Memory B cell (primary cell): ENCODE measurements around the gene FANCI.

Source experiments
- ATAC-seq: fragments of 150-1000 bp; cut with Tn5 transposase; 2 replicates; pipeline ENCODE4 v1.10.0; 2021; ENCODE audit warnings: low read depth, mild to moderate bottlenecking, moderate library complexity
- DNase-seq, 2 donors: peaks; one replicate each; pipeline ENCODE4 v3.0.0; 2022; ENCODE audit warnings: low spot score in 2 of 2
- H3K27ac Mint-ChIP-seq: one replicate; pipeline ENCODE4 v1.8.0; 2022; ENCODE audit warnings: mild to moderate bottlenecking, moderate library complexity, mixed read lengths
- H3K27me3 Mint-ChIP-seq: one replicate; pipeline ENCODE4 v1.8.0; 2022; ENCODE audit warnings: mixed read lengths
- H3K36me3 Mint-ChIP-seq: one replicate; pipeline ENCODE4 v1.8.0; 2022; ENCODE audit warnings: mild to moderate bottlenecking, mixed read lengths
- H3K4me1 Mint-ChIP-seq: one replicate; pipeline ENCODE4 v1.8.0; 2022; ENCODE audit warnings: mixed read lengths
- H3K4me3 Mint-ChIP-seq: one replicate; pipeline ENCODE4 v1.8.0; 2022; ENCODE audit warnings: mild to moderate bottlenecking, moderate library complexity, mixed read lengths
- H3K9me3 Mint-ChIP-seq: one replicate; pipeline ENCODE4 v1.8.0; 2022; ENCODE audit warnings: mixed read lengths

Gene FANCI

DNA sequence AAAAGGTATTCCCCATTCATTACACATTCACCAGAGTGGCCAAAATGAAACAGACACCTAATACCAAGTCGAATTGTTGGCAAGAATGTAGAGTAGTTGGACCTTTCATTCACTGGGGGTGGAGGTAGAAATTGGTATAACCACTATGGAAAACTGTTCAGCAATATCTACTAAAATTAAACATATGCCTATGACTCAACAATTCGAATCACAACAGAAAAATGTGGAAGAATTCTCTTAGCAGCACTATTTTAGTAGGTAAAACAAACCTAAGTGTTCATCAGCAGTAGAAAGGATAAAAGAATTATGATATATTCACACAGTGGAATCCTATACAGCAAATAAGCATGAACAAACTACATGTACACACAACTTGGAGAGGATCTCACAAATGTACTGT is 60.2 kb downstream of the FANCI start:
- Mint-ChIP-seq H3K9me3 (no peaks in the 10 kb centered on the region), H3K27ac (no peak overlapping the region), H3K4me3 (no peak overlapping the region), H3K36me3 (peaks cover 3% of the 10 kb centered on the region), H3K27me3 (no peaks in the 10 kb centered on the region), H3K4me1 (no peaks in the 10 kb centered on the region)
- no peak for DNase-seq
- no peak for ATAC-seq

DNA sequence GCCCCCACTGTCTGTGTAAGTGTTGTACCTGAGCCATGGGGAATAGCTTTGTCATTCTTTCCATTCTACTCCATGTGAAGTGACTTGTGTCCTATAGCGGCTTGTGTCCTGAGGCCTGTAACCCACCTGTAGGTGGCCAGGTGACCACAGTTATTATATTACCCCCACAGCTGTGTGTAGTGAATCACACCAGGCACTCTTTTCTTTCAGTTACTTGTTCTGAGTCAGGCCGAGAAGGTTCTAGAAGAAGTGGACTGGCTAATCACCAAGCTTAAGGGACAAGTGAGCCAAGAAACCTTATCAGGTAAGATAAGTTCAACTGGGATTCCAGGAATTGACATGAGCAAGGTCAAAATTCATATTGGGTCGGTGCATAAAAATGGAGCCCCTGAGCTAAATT is 61.6 kb downstream of the FANCI start:
- no peaks in the 10 kb centered on the region for H3K9me3 Mint-ChIP-seq
- ATAC-seq (no peak), DNase-seq (no peak)
- no peaks in the 10 kb centered on the region for H3K27me3 Mint-ChIP-seq
- no peak overlapping the region for H3K4me3 Mint-ChIP-seq
- no peak overlapping the region for H3K27ac Mint-ChIP-seq
- H3K4me1 Mint-ChIP-seq = peaks cover 2% of the 10 kb centered on the region
- peaks cover 3% of the 10 kb centered on the region for H3K36me3 Mint-ChIP-seq

DNA sequence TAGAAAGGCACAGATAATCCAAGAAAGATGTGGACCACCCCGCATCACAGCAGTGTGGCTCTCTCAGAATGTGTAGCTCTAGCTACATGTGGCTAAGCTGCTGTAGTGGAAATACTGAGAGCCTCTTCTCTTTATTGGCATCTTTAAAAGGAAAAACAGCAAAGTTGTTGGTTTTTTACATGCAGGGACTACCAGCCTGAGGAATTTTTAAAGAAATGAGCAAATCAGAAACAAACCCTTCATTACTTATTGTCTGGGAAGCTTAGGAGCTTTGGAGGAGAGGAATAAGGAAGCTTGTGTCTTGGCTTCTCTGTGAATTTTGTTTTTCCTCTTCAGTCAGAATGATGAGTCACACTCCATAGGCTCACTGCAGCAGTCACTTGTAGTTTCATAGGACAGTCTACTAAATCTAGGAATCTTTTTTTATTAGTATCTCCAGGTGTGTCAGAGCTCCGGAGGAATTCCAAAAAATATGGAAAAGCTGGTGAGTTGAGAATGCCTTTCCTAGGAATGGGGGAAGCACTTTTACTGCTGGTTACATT is 63.3 kb downstream of the FANCI start:
- peaks cover 3% of the 10 kb centered on the region for H3K4me1 Mint-ChIP-seq
- H3K4me3 Mint-ChIP-seq = no peak overlapping the region
- DNase-seq = no peak
- H3K9me3 Mint-ChIP-seq = no peaks in the 10 kb centered on the region
- no peak overlapping the region for H3K27ac Mint-ChIP-seq
- no peaks in the 10 kb centered on the region for H3K27me3 Mint-ChIP-seq
- peaks cover 3% of the 10 kb centered on the region for H3K36me3 Mint-ChIP-seq
- no peak for ATAC-seq

- Mint-ChIP-seq H3K27ac (no peak overlapping the region), H3K9me3 (no peaks in the 10 kb centered on the region), H3K4me1 (peaks cover 3% of the 10 kb centered on the region), H3K4me3 (no peak overlapping the region), H3K36me3 (peaks cover 3% of the 10 kb centered on the region), H3K27me3 (no peaks in the 10 kb centered on the region)
- DNase-seq (no peak), ATAC-seq (no peak)
These were observed 64.0 kb downstream of the FANCI start for GRCh38 chr15:89307791-89308190.

- Mint-ChIP-seq H3K4me1 (peaks cover 8% of the 10 kb centered on the region), H3K36me3 (no peaks in the 10 kb centered on the region), H3K27ac (no peak overlapping the region), H3K9me3 (no peaks in the 10 kb centered on the region), H3K27me3 (no peaks in the 10 kb centered on the region), H3K4me3 (no peak overlapping the region)
- DNase-seq = no peak
- ATAC-seq = no peak
These were observed 64.5 kb downstream of the FANCI start for GRCh38 chr15:89308236-89308635.

- H3K36me3 Mint-ChIP-seq = peaks cover 4% of the 10 kb centered on the region
- H3K4me3 Mint-ChIP-seq = no peak overlapping the region
- H3K4me1 Mint-ChIP-seq = peaks cover 12% of the 10 kb centered on the region
- H3K9me3 Mint-ChIP-seq = no peaks in the 10 kb centered on the region
- H3K27me3 Mint-ChIP-seq = no peaks in the 10 kb centered on the region
- H3K27ac Mint-ChIP-seq = peak overlapping the region; percentile 69
- DNase-seq (no peak), ATAC-seq (no peak)
These were observed 66.2 kb downstream of the FANCI start for GRCh38 chr15:89309993-89310392.

GRCh38 chr15:89315375-89315929 is 71.7 kb downstream of the FANCI start:
- peak overlapping the region; percentile 1 for H3K27ac Mint-ChIP-seq
- H3K4me1 Mint-ChIP-seq = peaks cover 14% of the 10 kb centered on the region
- peaks cover 28% of the 10 kb centered on the region for H3K36me3 Mint-ChIP-seq
- no peak for DNase-seq
- no peaks in the 10 kb centered on the region for H3K9me3 Mint-ChIP-seq
- H3K4me3 Mint-ChIP-seq = no peak overlapping the region
- no peak for ATAC-seq
- no peaks in the 10 kb centered on the region for H3K27me3 Mint-ChIP-seq

DNA sequence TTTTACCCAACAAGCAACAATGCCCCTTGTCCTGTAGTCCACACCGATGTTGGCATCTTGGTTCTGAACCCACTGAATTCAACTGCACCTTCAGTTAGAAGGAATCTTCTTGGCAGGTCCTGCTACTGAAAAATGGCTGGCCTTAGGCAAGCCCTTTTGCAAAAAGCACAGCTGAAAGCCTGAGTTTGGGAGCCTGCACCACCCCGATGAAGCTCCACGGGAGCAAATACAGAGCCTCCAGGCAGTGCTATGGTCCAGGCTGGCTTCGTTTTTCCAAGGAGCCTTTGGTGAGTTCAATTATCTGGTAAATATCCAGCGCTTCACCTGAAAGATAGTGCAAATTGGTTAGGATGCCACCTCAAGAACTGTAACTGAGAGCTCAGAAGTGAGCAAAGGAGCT is 72.7 kb downstream of the FANCI start:
- Mint-ChIP-seq H3K36me3 (peaks cover 29% of the 10 kb centered on the region), H3K9me3 (no peaks in the 10 kb centered on the region), H3K4me1 (peaks cover 14% of the 10 kb centered on the region), H3K27me3 (no peaks in the 10 kb centered on the region), H3K4me3 (no peak overlapping the region), H3K27ac (no peak overlapping the region)
- ATAC-seq = no peak
- DNase-seq = no peak

DNA sequence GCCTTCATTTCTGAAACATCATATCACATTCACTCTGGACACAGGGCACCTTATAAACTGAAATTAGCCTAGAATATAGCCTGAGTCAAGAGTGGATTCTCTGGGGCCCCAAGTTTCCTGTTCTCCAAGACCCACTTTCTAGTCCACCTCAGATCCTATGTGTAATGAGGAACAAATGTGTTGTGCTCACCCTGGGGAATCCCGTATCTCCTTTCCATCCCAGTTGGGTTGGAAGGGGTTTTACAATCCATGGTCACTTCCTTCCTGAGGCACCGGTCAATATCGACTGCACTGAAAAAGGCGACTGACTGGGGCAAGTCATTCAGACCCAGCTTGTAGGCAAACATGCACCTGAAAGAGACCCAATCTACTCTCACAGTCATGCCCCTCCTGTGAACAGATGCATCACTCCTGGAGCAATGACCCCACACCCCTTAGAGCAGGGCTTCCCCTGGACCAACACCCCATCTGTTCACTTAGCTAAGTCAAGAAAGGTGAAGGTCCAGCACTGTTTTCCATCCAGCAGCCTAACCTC is 73.5 kb downstream of the FANCI start:
- Mint-ChIP-seq H3K4me1 (peaks cover 14% of the 10 kb centered on the region), H3K27ac (peak overlapping the region; percentile 18), H3K27me3 (no peaks in the 10 kb centered on the region), H3K9me3 (no peaks in the 10 kb centered on the region), H3K36me3 (peaks cover 29% of the 10 kb centered on the region), H3K4me3 (no peak overlapping the region)
- ATAC-seq = no peak
- DNase-seq = no peak

- no peaks in the 10 kb centered on the region for H3K9me3 Mint-ChIP-seq
- no peak overlapping the region for H3K4me3 Mint-ChIP-seq
- H3K4me1 Mint-ChIP-seq = peaks cover 5% of the 10 kb centered on the region
- no peaks in the 10 kb centered on the region for H3K27me3 Mint-ChIP-seq
- ATAC-seq (no peak), DNase-seq (no peak)
- peak overlapping the region; percentile 52 for H3K27ac Mint-ChIP-seq
- peaks cover 36% of the 10 kb centered on the region for H3K36me3 Mint-ChIP-seq
These were observed 75.9 kb downstream of the FANCI start for GRCh38 chr15:89319678-89320077.

- H3K27ac Mint-ChIP-seq = peak overlapping the region; percentile 52
- DNase-seq (no peak), ATAC-seq (no peak)
- H3K9me3 Mint-ChIP-seq = no peaks in the 10 kb centered on the region
- H3K27me3 Mint-ChIP-seq = no peaks in the 10 kb centered on the region
- peaks cover 9% of the 10 kb centered on the region for H3K4me1 Mint-ChIP-seq
- peaks cover 37% of the 10 kb centered on the region for H3K36me3 Mint-ChIP-seq
- H3K4me3 Mint-ChIP-seq = no peak overlapping the region
These were observed 76.4 kb downstream of the FANCI start for GRCh38 chr15:89320200-89320599.

DNA sequence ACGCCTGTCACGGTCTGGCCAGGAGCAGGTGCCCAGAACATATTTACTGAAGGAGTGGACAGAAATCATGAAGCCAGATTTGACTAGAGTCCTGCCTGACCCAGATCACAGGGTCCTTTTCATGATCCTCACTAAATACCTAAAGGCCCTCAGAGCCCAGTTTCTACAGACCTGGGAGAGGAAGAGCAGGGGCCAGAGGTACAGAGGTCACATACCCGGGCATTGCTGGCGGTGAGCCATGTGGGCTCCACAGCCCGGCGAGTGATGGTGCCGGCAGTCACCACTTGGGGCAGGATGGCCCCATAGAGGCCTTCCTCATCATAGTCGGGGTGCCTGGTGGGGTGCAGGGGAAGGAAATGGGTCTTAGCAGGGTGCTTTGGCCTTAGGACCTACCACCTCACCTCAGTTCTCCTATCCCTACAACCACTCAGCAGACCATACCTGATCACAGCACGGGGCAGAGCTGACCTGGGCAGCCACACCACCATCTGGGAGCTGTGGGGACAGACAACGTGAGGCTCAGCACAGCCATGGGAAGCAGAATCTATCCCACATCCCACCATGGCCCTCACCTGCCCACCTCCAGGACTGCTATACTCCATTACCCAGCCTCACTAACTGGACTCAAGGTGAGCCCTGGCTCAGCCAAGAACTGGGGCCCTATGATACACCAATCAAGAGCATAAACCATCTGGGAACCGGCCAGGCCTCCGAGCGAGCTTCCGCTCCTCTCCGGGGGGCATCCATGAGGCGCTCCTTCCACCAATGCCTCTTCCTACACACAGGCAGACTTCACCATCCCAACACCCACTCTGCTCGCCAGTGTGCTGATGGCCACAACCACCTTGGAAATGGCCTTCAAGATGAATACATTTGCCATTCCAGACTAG is 78.0 kb downstream of the FANCI start:
- Mint-ChIP-seq H3K4me1 (peaks cover 7% of the 10 kb centered on the region), H3K27me3 (no peaks in the 10 kb centered on the region), H3K9me3 (no peaks in the 10 kb centered on the region), H3K4me3 (no peak overlapping the region), H3K27ac (peak overlapping the region; percentile 35), H3K36me3 (peaks cover 32% of the 10 kb centered on the region)
- DNase-seq (no peak), ATAC-seq (no peak)

- Mint-ChIP-seq H3K4me1 (peaks cover 9% of the 10 kb centered on the region), H3K9me3 (no peaks in the 10 kb centered on the region)
These were observed 79.0 kb downstream of the FANCI start for GRCh38 chr15:89322822-89323221.

DNA sequence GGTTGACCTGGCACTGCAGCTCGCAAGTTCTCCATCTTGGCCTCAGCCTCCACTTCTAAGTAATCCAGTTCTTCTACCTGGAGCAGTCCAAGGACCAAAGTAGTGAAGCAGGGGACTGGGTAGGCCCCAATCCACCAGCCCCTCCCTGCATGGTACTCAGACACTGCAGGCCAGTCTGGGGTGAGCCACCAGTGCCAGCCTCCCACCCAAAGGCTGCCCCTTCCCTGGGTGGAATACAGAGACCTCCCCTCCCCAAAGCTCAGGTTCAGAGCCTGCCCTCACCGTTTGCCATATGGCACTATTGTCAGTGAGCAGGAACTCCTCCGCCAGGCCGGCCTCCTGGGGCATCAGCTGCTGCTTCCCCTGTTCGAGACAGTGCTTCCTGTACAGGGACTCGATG is 80.0 kb downstream of the FANCI start:
- H3K27ac Mint-ChIP-seq = peak overlapping the region; percentile 38
- no peaks in the 10 kb centered on the region for H3K27me3 Mint-ChIP-seq
- H3K4me3 Mint-ChIP-seq = no peak overlapping the region
- ATAC-seq = no peak
- peaks cover 11% of the 10 kb centered on the region for H3K4me1 Mint-ChIP-seq
- peaks cover 42% of the 10 kb centered on the region for H3K36me3 Mint-ChIP-seq
- no peaks in the 10 kb centered on the region for H3K9me3 Mint-ChIP-seq
- no peak for DNase-seq

More at GRCh38 chr15:89322822-89323221, 79.0 kb downstream of the FANCI start:
- DNase-seq (no peak), ATAC-seq (no peak)
- Mint-ChIP-seq H3K27ac (no peak overlapping the region), H3K36me3 (peaks cover 39% of the 10 kb centered on the region), H3K27me3 (no peaks in the 10 kb centered on the region), H3K4me3 (no peak overlapping the region)
